DLD1 (cell line): ENCODE measurements around the gene GRID1.

Experiments used
- in situ Hi-C: cut with HindIII; loops from 2 replicates; pipeline ENCODE4 v1.10.0; 2017; ENCODE audit warnings: low sequenced_read_pairs

The GRID1 gene

GRCh38 chr10:86197166-86197790 is 169.3 kb downstream of the GRID1 start:
- in situ Hi-C loops = no loop called here

GRCh38 chr10:86195521-86196157 is 171.0 kb downstream of the GRID1 start:
- in situ Hi-C loops = no loop called here

GRCh38 chr10:86194684-86195083 is 171.9 kb downstream of the GRID1 start:
- in situ Hi-C loops = no loop called here

GRCh38 chr10:86193841-86194240 is 172.8 kb downstream of the GRID1 start:
- in situ Hi-C loops = no loop called here

- in situ Hi-C loops = no loop called here
Measured at GRCh38 chr10:86192691-86193090, 173.9 kb downstream of the GRID1 start.

DNA sequence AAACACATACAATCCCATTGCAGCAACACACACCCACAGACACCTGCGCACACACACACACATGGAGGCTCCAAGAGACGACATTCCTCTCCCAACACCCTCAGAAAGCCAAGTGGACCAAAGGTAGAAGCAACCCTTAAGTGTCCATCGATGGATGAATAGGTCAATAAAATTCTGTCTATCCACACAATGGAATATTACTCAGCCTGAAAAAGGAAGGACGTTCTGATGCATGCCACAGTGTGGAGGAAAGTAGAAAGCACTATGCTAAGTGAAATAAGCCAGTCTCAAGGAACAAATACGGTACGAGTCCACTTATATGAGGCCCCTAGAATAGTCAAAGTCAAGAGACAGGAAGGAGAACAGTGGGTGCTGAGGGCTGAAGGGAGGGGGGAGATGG is 174.4 kb downstream of the GRID1 start:
- in situ Hi-C loops = no loop called here

DNA sequence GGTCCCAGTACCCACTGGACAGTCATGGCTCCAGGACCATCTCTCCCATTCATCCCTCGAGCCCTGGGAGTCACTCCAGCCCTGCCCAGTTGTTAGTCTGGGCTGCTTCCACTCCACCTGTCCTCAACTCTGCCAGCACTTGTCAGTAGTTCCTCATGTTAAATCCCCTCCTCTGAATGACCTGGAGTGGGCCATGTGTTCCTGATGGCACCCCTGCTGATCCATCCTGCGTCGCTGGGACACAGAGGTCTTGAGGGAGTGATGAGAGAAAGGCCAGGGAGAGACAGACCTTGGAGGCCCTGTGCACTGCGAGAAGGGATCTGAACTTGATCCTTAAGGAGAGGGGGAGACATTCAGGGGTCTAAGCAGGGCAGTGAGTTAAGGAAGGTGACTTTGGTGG is 174.9 kb downstream of the GRID1 start:
- in situ Hi-C loops = no loop called here

- in situ Hi-C loops = no loop called here
Measured at GRCh38 chr10:86191166-86191565, 175.4 kb downstream of the GRID1 start.

DNA sequence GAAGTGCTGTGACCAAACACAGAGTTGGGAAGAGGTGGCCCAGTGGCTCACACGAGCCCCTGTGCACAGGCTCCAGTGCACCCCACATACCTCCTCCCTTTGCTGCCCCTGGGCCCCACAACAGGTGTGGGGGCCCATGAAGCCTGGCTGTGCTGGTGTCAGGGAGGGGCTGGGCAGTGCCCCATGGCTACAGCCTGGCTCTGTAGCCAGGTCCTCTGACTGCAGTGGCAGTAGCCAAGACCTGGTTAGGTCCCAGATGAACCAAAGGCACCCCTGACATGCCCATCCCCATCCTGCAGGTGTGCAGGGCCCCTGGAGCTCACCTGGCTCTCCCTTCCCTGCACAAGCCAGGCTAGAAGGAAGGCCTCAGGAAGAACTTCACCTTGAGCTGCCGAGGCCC is 176.3 kb downstream of the GRID1 start:
- in situ Hi-C loops = no loop called here

GRCh38 chr10:86189891-86190290 is 176.7 kb downstream of the GRID1 start:
- in situ Hi-C loops = no loop called here

DNA sequence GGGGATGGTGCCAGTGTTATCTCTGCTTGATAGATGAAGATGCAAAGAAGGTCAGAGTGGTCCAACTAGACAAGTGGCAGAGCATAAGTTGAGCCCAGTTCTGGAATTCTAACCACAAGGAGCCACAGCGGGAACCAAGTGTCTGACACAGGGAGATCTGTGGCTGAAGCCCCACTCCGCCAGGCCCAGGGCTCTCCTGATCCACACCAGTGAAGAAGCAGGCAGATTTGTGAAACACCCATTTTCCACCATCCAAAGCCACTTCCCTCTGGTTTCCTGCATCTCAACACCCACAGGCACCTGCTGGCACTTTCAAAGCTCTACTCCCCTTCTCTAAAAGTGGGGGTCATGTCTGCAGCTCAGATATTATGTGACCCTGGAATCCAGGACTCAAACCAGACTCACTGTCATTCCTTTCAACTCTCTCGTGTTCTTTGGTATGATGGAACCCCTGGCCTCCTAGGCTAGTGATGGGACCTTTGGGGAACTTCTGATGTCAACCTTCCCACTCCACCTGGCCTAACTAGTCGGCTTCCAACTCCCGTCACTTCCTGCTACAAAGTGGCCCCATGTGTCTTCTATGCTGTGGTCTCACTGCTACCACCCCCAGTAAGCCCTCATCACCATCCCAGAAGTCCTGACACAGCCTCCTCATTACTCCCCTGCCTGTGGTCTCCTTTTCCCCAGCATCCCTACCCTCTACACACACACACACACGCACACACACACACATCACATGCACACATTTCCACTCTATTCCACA is 177.6 kb downstream of the GRID1 start:
- in situ Hi-C loops = no loop called here

DNA sequence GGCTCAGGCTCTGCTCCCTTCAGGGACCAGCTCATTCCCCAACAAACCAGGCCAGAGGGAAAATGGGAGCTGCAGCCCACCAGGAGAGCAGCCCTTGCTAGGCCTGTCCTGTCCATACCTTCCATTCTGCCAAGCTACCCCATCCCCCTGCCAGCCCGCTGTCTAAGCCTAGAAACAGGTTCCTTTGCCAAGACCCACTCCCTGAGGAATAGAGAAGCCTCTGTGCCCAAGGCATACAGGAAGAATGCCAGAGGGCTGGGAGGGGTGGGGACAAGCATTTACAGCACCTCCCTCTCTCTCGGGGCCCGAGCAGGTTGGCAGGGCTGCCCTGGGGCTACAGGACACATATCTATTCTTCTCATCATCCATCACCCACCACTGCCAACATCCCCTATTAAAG is 178.3 kb downstream of the GRID1 start:
- in situ Hi-C loops = no loop called here

DNA sequence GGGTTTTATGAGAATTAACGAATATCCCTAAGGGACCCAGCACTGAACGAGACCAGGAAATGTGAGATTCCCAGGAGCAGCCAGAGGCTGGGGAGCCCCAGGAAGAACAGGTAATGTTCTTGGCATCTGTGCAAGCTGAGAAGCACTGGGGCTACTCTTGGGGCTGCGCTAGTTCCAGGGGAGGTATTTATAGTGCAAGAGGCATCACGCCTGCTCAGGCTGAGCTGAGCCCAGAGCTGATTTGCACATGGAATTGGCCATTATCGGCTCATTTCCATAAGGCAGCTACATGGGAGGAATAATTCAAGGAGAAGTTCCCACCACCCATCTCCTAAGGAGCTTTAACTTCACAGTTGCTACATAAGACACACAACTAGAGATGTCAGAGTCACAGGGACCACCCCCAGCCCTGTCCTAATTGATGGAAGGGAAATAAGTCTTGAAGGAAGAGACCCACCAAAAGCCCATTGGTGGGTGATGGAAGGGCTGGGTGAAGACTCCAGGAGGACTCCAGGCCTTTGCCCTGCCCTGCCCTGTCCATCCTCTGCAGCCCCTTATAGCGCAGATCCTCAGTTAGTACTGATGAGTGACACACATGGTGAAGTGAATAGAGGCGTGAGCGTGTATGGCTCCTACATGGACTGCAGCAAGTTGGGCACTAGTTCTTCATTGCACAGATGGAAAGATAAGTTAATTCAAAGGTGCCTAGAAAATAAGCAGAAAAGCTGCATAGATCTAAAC is 178.9 kb downstream of the GRID1 start:
- in situ Hi-C loops = no loop called here

DNA sequence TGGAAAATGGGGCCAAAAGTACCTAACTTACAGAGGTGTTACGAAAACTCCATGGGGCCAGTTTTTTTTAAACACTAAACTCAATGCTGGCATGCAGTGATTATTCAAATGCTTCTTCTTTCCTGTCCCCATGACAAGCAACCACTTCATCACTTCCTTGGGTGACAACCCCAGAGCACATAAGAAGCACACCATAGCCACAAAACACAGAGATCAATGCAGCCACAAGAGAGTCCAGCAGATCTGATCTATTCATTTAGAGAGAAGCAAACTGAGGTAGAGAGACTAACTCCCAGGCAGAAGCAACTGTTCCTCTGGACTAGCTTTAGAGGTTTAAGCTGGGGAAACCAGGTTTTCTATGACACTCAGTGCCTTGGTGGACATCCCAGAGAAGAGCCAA is 180.0 kb downstream of the GRID1 start:
- in situ Hi-C loops = no loop called here

- in situ Hi-C loops = no loop called here
Measured at GRCh38 chr10:86182595-86182994, 184.0 kb downstream of the GRID1 start.

- in situ Hi-C loops = no loop called here
Measured at GRCh38 chr10:86182150-86182549, 184.4 kb downstream of the GRID1 start.

- in situ Hi-C loops = no loop called here
Measured at GRCh38 chr10:86180861-86181260, 185.7 kb downstream of the GRID1 start.

DNA sequence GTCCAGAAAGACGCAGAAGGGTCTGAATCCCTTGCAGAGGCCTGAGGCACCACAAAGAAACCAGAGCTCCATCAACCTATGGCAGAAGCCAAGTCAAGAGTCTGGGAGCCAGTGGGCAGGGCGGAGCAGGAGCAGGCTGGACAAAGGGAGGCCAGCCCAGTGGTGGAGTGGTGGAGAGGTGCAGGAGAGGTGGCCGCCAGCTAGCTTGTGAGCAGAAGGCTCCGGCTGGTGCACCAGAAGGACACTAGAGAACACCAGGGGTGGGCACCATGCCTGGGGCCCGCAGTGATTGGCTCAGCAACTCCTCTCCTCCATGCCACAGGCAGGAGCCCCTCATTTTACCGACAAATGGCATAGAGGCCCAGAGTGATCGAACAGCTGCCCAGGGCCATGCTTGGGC is 186.6 kb downstream of the GRID1 start:
- in situ Hi-C loops = no loop called here

DNA sequence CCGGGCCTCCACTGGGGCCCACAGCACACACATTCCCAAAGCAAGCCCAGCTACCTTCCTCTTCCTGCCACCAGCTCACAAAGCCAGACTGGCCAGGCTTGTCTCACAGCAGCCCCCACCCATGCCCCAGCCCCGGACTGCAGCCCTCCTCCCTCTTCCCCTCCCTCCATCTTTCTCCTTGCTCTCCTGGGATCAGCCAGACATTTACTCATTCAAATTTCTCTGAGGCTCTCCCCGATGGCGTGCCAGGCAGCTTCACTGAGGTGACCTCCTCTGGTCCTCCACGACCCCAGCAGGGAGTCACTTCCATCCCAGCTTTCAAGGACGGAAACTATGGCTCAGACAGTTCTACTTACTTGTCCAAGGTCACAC is 187.5 kb downstream of the GRID1 start:
- in situ Hi-C loops = no loop called here

- in situ Hi-C loops = no loop called here
Measured at GRCh38 chr10:86178401-86179152, 188.0 kb downstream of the GRID1 start.
